ENCODE results near the gene SLC35E1. TPM values are rescaled to one million over a fixed set of nuclear protein-coding genes. Genes with fewer than 3 reads are reported as not detected.

The SLC35E1 gene
- total and polyA plus RNA-seq, 2 experiments from 2014 or later = 17.0 to 30.3 TPM

GRCh38 chr19:16601378-16602052 lies 29.3 kb upstream of the SLC35E1 start:
- Mint-ChIP-seq H3K4me1 (no peaks in the 10 kb centered on the region), H3K27me3 (ENCODE audit: insufficient read depth, low read depth, poor library complexity) (peaks cover 8% of the 10 kb centered on the region), H3K9me3 (no peaks in the 10 kb centered on the region; the same call in 1 of the 3 replicates), H3K36me3 (ENCODE audit: low read depth) (no peaks in the 10 kb centered on the region; the same call in 2 of the 3 replicates), H3K27ac (no peak overlapping the region), H3K4me3 (no peak overlapping the region)
- Histone ChIP-seq H3K4me2 (no peak overlapping the region), H3K4me1 (ENCODE audit: insufficient read depth) (no peaks in the 10 kb centered on the region), H3F3A (replicated peaks; ENCODE audit: low read depth) (no peaks in the 10 kb centered on the region), H3K79me2 (replicated peaks; ENCODE audit: insufficient read depth) (peaks cover 94% of the 10 kb centered on the region), H3K36me3 (ENCODE audit: insufficient read depth) (no peaks in the 10 kb centered on the region), H3K4me3 (no peak overlapping the region), H3K9me2 (ENCODE audit: insufficient read depth) (no peaks in the 10 kb centered on the region), H2AFZ (no peak overlapping the region), H3K27me3 (ENCODE audit: insufficient read depth) (no peaks in the 10 kb centered on the region), H4K20me1 (replicated peaks; ENCODE audit: insufficient read depth) (peaks cover 65% of the 10 kb centered on the region), H3K27ac (ENCODE audit: low read depth) (no peak overlapping the region)
- TF ChIP-seq NANOG (IDR thresholded peaks at IDR 0.05; ENCODE audit: borderline replicate concordance) (no peak), REST (IDR thresholded peaks at IDR 0.05; ENCODE audit: unreplicated experiment) (no peak), STAT1 (IDR thresholded peaks at IDR 0.05; ENCODE audit: unreplicated experiment) (no peak), ZNF331 (CRISPR knock-in tag; IDR thresholded peaks at IDR 0.05; ENCODE audit: low read depth) (no peak), CREB1 (CRISPR knock-in tag; IDR thresholded peaks at IDR 0.05; ENCODE audit: low read depth) (no peak), JUNB (IDR thresholded peaks at IDR 0.05; ENCODE audit: unreplicated experiment) (no peak), POLR2AphosphoS5 (IDR thresholded peaks at IDR 0.05; ENCODE audit: low read depth) (no peak), CTCF (conservative IDR thresholded peaks at IDR 0.05; ENCODE audit: low read depth in 2 of 2) (no peak), ZNF462 (CRISPR knock-in tag; IDR thresholded peaks at IDR 0.05) (no peak), EZH2 (IDR thresholded peaks at IDR 0.05; ENCODE audit: low read depth, unreplicated experiment) (no peak)
- ATAC-seq (no peak), DNase-seq (ENCODE audit: low spot score) (no peak)
